ENCODE data around the gene BIN2.

- no peak for TF ChIP-seq GATA2 (IDR thresholded peaks at IDR 0.05; ENCODE audit: low read depth, low read length)
- TF ChIP-seq GATA3 (IDR thresholded peaks at IDR 0.05; ENCODE audit: low read depth, low read length): no peak
These were observed 37.4 kb upstream of the BIN2 start for GRCh38 chr12:51361161-51362016.
